ENCODE data around the gene COL6A5. TPM values are rescaled to one million over a fixed set of nuclear protein-coding genes. Genes with fewer than 3 reads are reported as not detected.

COL6A5 gene
- total and polyA plus RNA-seq, 11 donors: 0.03 to 0.14 TPM; not detected in 9

- Histone ChIP-seq H3K36me3 (no peaks in the 10 kb centered on the region), H3K27me3 (no peaks in the 10 kb centered on the region), H3K4me1 (no peaks in the 10 kb centered on the region), H3K27ac (no peak overlapping the region), H3K4me3 (no peak overlapping the region), H3K9me3 (no peaks in the 10 kb centered on the region)
- no peak for ATAC-seq
- no peak for DNase-seq
- 51 to 59% (median 54%) methylated on average over 2 of the region's 2 CpGs for WGBS, 4 donors
- no peak for TF ChIP-seq POLR2A (IDR thresholded peaks at IDR 0.05)
- TF ChIP-seq, protein P1, sequence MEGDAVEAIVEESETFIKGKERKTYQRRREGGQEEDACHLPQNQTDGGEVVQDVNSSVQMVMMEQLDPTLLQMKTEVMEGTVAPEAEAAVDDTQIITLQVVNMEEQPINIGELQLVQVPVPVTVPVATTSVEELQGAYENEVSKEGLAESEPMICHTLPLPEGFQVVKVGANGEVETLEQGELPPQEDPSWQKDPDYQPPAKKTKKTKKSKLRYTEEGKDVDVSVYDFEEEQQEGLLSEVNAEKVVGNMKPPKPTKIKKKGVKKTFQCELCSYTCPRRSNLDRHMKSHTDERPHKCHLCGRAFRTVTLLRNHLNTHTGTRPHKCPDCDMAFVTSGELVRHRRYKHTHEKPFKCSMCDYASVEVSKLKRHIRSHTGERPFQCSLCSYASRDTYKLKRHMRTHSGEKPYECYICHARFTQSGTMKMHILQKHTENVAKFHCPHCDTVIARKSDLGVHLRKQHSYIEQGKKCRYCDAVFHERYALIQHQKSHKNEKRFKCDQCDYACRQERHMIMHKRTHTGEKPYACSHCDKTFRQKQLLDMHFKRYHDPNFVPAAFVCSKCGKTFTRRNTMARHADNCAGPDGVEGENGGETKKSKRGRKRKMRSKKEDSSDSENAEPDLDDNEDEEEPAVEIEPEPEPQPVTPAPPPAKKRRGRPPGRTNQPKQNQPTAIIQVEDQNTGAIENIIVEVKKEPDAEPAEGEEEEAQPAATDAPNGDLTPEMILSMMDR (IDR thresholded peaks at IDR 0.05): no peak
- intact Hi-C loops (cut with DNase I): no loop called here
Observed at GRCh38 chr3:130386604-130387263, 41.3 kb downstream of the COL6A5 start.

- H3K36me3 ChIP-seq: no peaks in the 10 kb centered on the region
- H3K9me3 ChIP-seq: no peaks in the 10 kb centered on the region
- H3K4me1 ChIP-seq: no peaks in the 10 kb centered on the region
- H3K4me3 ChIP-seq: no peak overlapping the region
- WGBS, 4 donors: 54 to 74% (median 68%) methylated on average over 1 of the region's 1 CpG
- no peaks in the 10 kb centered on the region for H3K27me3 ChIP-seq
- H3K27ac ChIP-seq: no peak overlapping the region
- ATAC-seq: no peak
- TF ChIP-seq, protein P1 (IDR thresholded peaks at IDR 0.05): no peak
- no peak for TF ChIP-seq POLR2A (IDR thresholded peaks at IDR 0.05)
- no peak for DNase-seq
- intact Hi-C loops (cut with DNase I): no loop called here
Observed at GRCh38 chr3:130389743-130390478, 44.4 kb downstream of the COL6A5 start.

- Histone ChIP-seq H3K27ac (no peak overlapping the region), H3K36me3 (no peaks in the 10 kb centered on the region), H3K4me1 (no peaks in the 10 kb centered on the region), H3K27me3 (no peaks in the 10 kb centered on the region), H3K4me3 (no peak overlapping the region), H3K9me3 (no peaks in the 10 kb centered on the region)
- ATAC-seq (no peak), DNase-seq (no peak)
- no peak for TF ChIP-seq POLR2A (IDR thresholded peaks at IDR 0.05)
- TF ChIP-seq, protein P1 (IDR thresholded peaks at IDR 0.05): no peak
- WGBS, 4 donors: 77 to 88% (median 87%) methylated on average over 2 of the region's 2 CpGs
- intact Hi-C loops (cut with DNase I): no loop called here
Observed at GRCh38 chr3:130392266-130392665, 46.8 kb downstream of the COL6A5 start.

GRCh38 chr3:130393594-130393993 lies 48.1 kb downstream of the COL6A5 start:
- 50 to 63% (median 54%) methylated on average over 3 of the region's 3 CpGs for WGBS, 4 donors
- DNase-seq: no peak
- Histone ChIP-seq H3K27me3 (no peaks in the 10 kb centered on the region), H3K4me1 (no peaks in the 10 kb centered on the region), H3K9me3 (no peaks in the 10 kb centered on the region), H3K4me3 (no peak overlapping the region), H3K27ac (no peak overlapping the region), H3K36me3 (no peaks in the 10 kb centered on the region)
- no peak for TF ChIP-seq POLR2A (IDR thresholded peaks at IDR 0.05)
- TF ChIP-seq, protein P1 (IDR thresholded peaks at IDR 0.05): no peak
- no peak for ATAC-seq
- intact Hi-C loops (cut with DNase I): no loop called here
